Keratinocyte (primary cell): ENCODE measurements around the gene BMF. TPM values are rescaled to one million over a fixed set of nuclear protein-coding genes. Genes with fewer than 3 reads are reported as not detected.

Experiments
- DNase-seq: peaks from one replicate; pipeline ENCODE4 v3.0.0-alpha.2; 2011; ENCODE audit warnings: low read depth, missing footprints, low spot score
- FAIRE-seq: peaks from 2 replicates; lab custom pipeline; 2011; peaks lifted over from hg19 to GRCh38; lab: Jason Lieb, UNC
- H2AFZ ChIP-seq: 2 replicates; pipeline ENCODE4 v1.6.0; 2012; ENCODE audit warnings: low read length, control low read depth, inconsistent platforms; ENCODE audit not compliant: control insufficient read depth
- H3K27ac ChIP-seq: 2 replicates; pipeline ENCODE4 v1.5.1; 2011; ENCODE audit warnings: low read length; ENCODE audit not compliant: control insufficient read depth, insufficient read depth
- H3K27me3 ChIP-seq: 3 replicates; pipeline ENCODE4 v1.6.0; 2011; ENCODE audit warnings: low read length; ENCODE audit not compliant: control insufficient read depth, insufficient read depth; ENCODE audit errors: extremely low read depth
- H3K36me3 ChIP-seq, 2 experiments: 2 replicates in 1 of 2; 3 replicates in 1 of 2; pipeline ENCODE4 v1.5.1; 2011; ENCODE audit warnings: low read length in 2 of 2, mild to moderate bottlenecking in 1 of 2; ENCODE audit not compliant: control insufficient read depth in 2 of 2, insufficient read depth in 2 of 2; ENCODE audit errors: extremely low read depth in 1 of 2
- H3K4me1 ChIP-seq: 3 replicates; pipeline ENCODE4 v1.5.1; 2011; ENCODE audit warnings: low read length; ENCODE audit not compliant: control insufficient read depth, insufficient read depth; ENCODE audit errors: extremely low read depth
- H3K4me2 ChIP-seq: 3 replicates; pipeline ENCODE4 v1.6.0; 2011; ENCODE audit warnings: low read depth, low read length; ENCODE audit not compliant: control insufficient read depth, insufficient read depth; ENCODE audit errors: extremely low read depth
- H3K4me3 ChIP-seq, 3 experiments: fragments of 200-600 bp in 1 of 3; sonication (generic) in 1 of 3; 2 replicates in 2 of 3; 3 replicates in 1 of 3; pipeline ENCODE4 v1.5.1; 2011 to 2016; ENCODE audit warnings: low read length in 3 of 3, mild to moderate bottlenecking in 3 of 3, control low read depth in 2 of 3, inconsistent platforms in 1 of 3, low read depth in 1 of 3, mixed read lengths in 1 of 3, mixed run types in 1 of 3, moderate library complexity in 1 of 3; ENCODE audit not compliant: control insufficient read depth in 2 of 3, insufficient read depth in 2 of 3; ENCODE audit errors: extremely low read depth in 1 of 3
- H3K79me2 ChIP-seq: 2 replicates; pipeline ENCODE4 v1.6.0; 2012; ENCODE audit warnings: low read length; ENCODE audit not compliant: control insufficient read depth, insufficient read depth
- H3K9ac ChIP-seq: 3 replicates; pipeline ENCODE4 v1.6.0; 2011; ENCODE audit warnings: low read length; ENCODE audit not compliant: control insufficient read depth, insufficient read depth; ENCODE audit errors: extremely low read depth
- H3K9me1 ChIP-seq: 3 replicates; pipeline ENCODE4 v1.6.0; 2011; ENCODE audit warnings: low read length; ENCODE audit not compliant: control insufficient read depth, insufficient read depth; ENCODE audit errors: extremely low read depth
- H3K9me3 ChIP-seq: 2 replicates; pipeline ENCODE4 v1.5.1; 2012; ENCODE audit warnings: low read depth, low read length; ENCODE audit not compliant: control insufficient read depth
- H4K20me1 ChIP-seq: 3 replicates; pipeline ENCODE4 v1.6.0; 2011; ENCODE audit warnings: low read length; ENCODE audit not compliant: control insufficient read depth, insufficient read depth; ENCODE audit errors: extremely low read depth
- CTCF ChIP-seq, 3 experiments: IDR thresholded peaks in 1 of 3; conservative IDR thresholded peaks in 1 of 3; optimal IDR thresholded peaks in 1 of 3; 2 replicates in 2 of 3; 3 replicates in 1 of 3; pipeline versions ENCODE3 to v1.5.1; 2011; ENCODE audit warnings: low read length in 3 of 3, mild to moderate bottlenecking in 3 of 3, moderate library complexity in 2 of 3, control low read depth in 1 of 3, inconsistent platforms in 1 of 3; ENCODE audit not compliant: insufficient read depth in 2 of 3; ENCODE audit errors: extremely low read depth in 1 of 3
- EZH2 ChIP-seq: IDR thresholded peaks from one replicate; pipeline ENCODE4 v1.6.1; 2012; ENCODE audit warnings: inconsistent platforms, mild to moderate bottlenecking, low read length, moderate library complexity
- dilution Hi-C: fragments of 300-500 bp; cut with MboI; formaldehyde crosslinking; loops from one replicate; pipeline ENCODE4 v1.7.0; 2020; ENCODE audit warnings: low sequenced_read_pairs; ENCODE audit not compliant: extremely low pct_ligation_motif_present
- polyA plus RNA-seq, 5 experiments: library from polyadenylated mRNA; depleted of rRNA in 3 of 5; stranded (reverse) in 3 of 5; stranded (forward) in 1 of 5; unstranded in 1 of 5; fragments of >200 nt; gene quantifications; 1 replicate in 1 of 5; 2 replicates in 3 of 5; 3 replicates in 1 of 5; pipeline versions ENCODE4 v1.2.1 to v1.2.3, GENCODE V29; 2011 to 2012; ENCODE audit warnings: missing spikeins in 2 of 5, low read depth in 1 of 5, low replicate concordance in 1 of 5

The BMF gene
- polyA plus RNA-seq, 1 donor (not counting 4 experiments of a cell fraction or from before 2014, with no cell fraction given) = 0.13 TPM

- H3K79me2 ChIP-seq = no peaks in the 10 kb centered on the region
- DNase-seq = no peak
- no peaks in the 10 kb centered on the region for H3K9me3 ChIP-seq
- no peaks in the 10 kb centered on the region for H4K20me1 ChIP-seq
- no peak for FAIRE-seq
- no peak overlapping the region for H3K27ac ChIP-seq
- H3K9me1 ChIP-seq = no peaks in the 10 kb centered on the region
- no peak overlapping the region for H3K9ac ChIP-seq
- TF ChIP-seq EZH2 (no peak), CTCF (optimal IDR thresholded peaks at IDR 0.05 in 1 of 3, IDR thresholded peaks at IDR 0.05 in 1 of 3, conservative IDR thresholded peaks at IDR 0.05 in 1 of 3; ENCODE audit: extremely low read depth in 1 of 3, insufficient read depth in 2 of 3, low read length in 3 of 3) (no peak)
- H3K36me3 ChIP-seq = no peaks in the 10 kb centered on the region
- no peak overlapping the region for H2AFZ ChIP-seq
- H3K27me3 ChIP-seq = peaks cover 19% of the 10 kb centered on the region
- H3K4me3 ChIP-seq = no peak overlapping the region
- dilution Hi-C loops = no loop called here
- H3K4me1 ChIP-seq = peaks cover 12% of the 10 kb centered on the region
- no peak overlapping the region for H3K4me2 ChIP-seq
Observed at GRCh38 chr15:40112789-40113188, 4.1 kb upstream of the BMF start.

- DNase-seq (no peak), FAIRE-seq (no peak)
- no peaks in the 10 kb centered on the region for H3K79me2 ChIP-seq
- no peak overlapping the region for H3K4me3 ChIP-seq
- H3K9ac ChIP-seq = no peak overlapping the region
- H3K27ac ChIP-seq = no peak overlapping the region
- TF ChIP-seq EZH2 = no peak
- TF ChIP-seq CTCF (optimal IDR thresholded peaks at IDR 0.05 in 1 of 3, IDR thresholded peaks at IDR 0.05 in 1 of 3, conservative IDR thresholded peaks at IDR 0.05 in 1 of 3; ENCODE audit: extremely low read depth in 1 of 3, insufficient read depth in 2 of 3, low read length in 3 of 3) = no peak
- H3K4me2 ChIP-seq = no peak overlapping the region
- H3K27me3 ChIP-seq = peaks cover 19% of the 10 kb centered on the region
- no peaks in the 10 kb centered on the region for H3K9me3 ChIP-seq
- H3K9me1 ChIP-seq = peaks cover 2% of the 10 kb centered on the region
- H3K4me1 ChIP-seq = peaks cover 18% of the 10 kb centered on the region
- H3K36me3 ChIP-seq = no peaks in the 10 kb centered on the region
- H2AFZ ChIP-seq = no peak overlapping the region
- peaks cover 3% of the 10 kb centered on the region for H4K20me1 ChIP-seq
- dilution Hi-C loops = no loop called here
Observed at GRCh38 chr15:40111888-40112287, 3.2 kb upstream of the BMF start.
